HG03354 (cell line): Measurements from ENCODE around the gene SYT13.

ENCODE experiments used
- ATAC-seq: cut with Tn5 transposase; IDR thresholded peaks from one replicate; pipeline ENCODE4 v1.9.1; 2021; ENCODE audit warnings: mild to moderate bottlenecking; ENCODE audit not compliant: unreplicated experiment, poor library complexity, severe bottlenecking

The SYT13 gene

GRCh38 chr11:45285930-45286632 lies at the start of gene SYT13:
SYT13 (minus strand) TSS chr11:45286341; CDS start chr11:45286207, 134 bp downstream.
- ATAC-seq, result no peak

- ATAC-seq, result no peak
These were observed 49.3 kb upstream of the SYT13 start for GRCh38 chr11:45335434-45335833.

- ATAC-seq, result no peak
These were observed 48.7 kb upstream of the SYT13 start for GRCh38 chr11:45334836-45335235.

- ATAC-seq, result no peak
These were observed 48.3 kb upstream of the SYT13 start for GRCh38 chr11:45334410-45334809.

- ATAC-seq, result no peak
These were observed 47.1 kb upstream of the SYT13 start for GRCh38 chr11:45333001-45333971.

- ATAC-seq, result no peak
These were observed 46.3 kb upstream of the SYT13 start for GRCh38 chr11:45332276-45332934.

- no peak for ATAC-seq
These were observed 45.7 kb upstream of the SYT13 start for GRCh38 chr11:45331839-45332238.

GRCh38 chr11:45328726-45329125 lies 42.6 kb upstream of the SYT13 start:
- no peak for ATAC-seq

- no peak for ATAC-seq
These were observed 38.3 kb upstream of the SYT13 start for GRCh38 chr11:45324459-45324858.

- no peak for ATAC-seq
These were observed 37.6 kb upstream of the SYT13 start for GRCh38 chr11:45323601-45324249.

- ATAC-seq, result no peak
These were observed 36.9 kb upstream of the SYT13 start for GRCh38 chr11:45322891-45323600.

- ATAC-seq, result no peak
These were observed 36.1 kb upstream of the SYT13 start for GRCh38 chr11:45322111-45322705.

- ATAC-seq, result no peak
These were observed 35.5 kb upstream of the SYT13 start for GRCh38 chr11:45321669-45322068.

GRCh38 chr11:45321031-45321595 lies 35.0 kb upstream of the SYT13 start:
- ATAC-seq, result no peak

- ATAC-seq, result no peak
These were observed 34.2 kb upstream of the SYT13 start for GRCh38 chr11:45320371-45320770.

- no peak for ATAC-seq
These were observed 32.9 kb upstream of the SYT13 start for GRCh38 chr11:45319077-45319476.

GRCh38 chr11:45318516-45318915 lies 32.4 kb upstream of the SYT13 start:
- ATAC-seq, result no peak

- no peak for ATAC-seq
These were observed 30.1 kb upstream of the SYT13 start for GRCh38 chr11:45316258-45316657.

- ATAC-seq, result no peak
These were observed 28.8 kb upstream of the SYT13 start for GRCh38 chr11:45314900-45315299.
